ENCODE measurements around the gene ST6GALNAC3. TPM values are rescaled to one million over a fixed set of nuclear protein-coding genes. Genes with fewer than 3 reads are reported as not detected.

Gene ST6GALNAC3
- total RNA-seq, 1 experiment from 2014 or later: 2.2 TPM

- ChIA-PET POLR2A (no interaction called here), RAD21 (ENCODE audit: low non-redundant PET in 1 of 2, low total read pairs in 2 of 2, uncharacterized antibody in 2 of 2, unreplicated experiment in 2 of 2) (no interaction called here), CTCF (no interaction called here)
- intact Hi-C loops (cut with micrococcal nuclease): no loop called here
- BruUV-seq (replicated peaks): no TSS peak
- no peak for TF ChIP-seq SRF (IDR thresholded peaks at IDR 0.05; ENCODE audit: low read depth)
- no peak for TF ChIP-seq EZH2phosphoT487 (IDR thresholded peaks at IDR 0.05; ENCODE audit: borderline replicate concordance)
- TF ChIP-seq SIN3A (IDR thresholded peaks at IDR 0.05; ENCODE audit: low read depth): no peak
- no peak for TF ChIP-seq JUND (IDR thresholded peaks at IDR 0.05)
- no peak for TF ChIP-seq POLR2A (IDR thresholded peaks at IDR 0.05; ENCODE audit: borderline replicate concordance, extremely low read depth, insufficient read depth, insufficient read length)
- TF ChIP-seq REST (IDR thresholded peaks at IDR 0.05; ENCODE audit: low read depth): no peak
- TF ChIP-seq CTCF (IDR thresholded peaks at IDR 0.05 in 2 of 3, conservative IDR thresholded peaks at IDR 0.05 in 1 of 3; ENCODE audit: borderline replicate concordance in 1 of 3, insufficient read depth in 1 of 3, low read depth in 2 of 3, low read length in 2 of 3): no peak
- TF ChIP-seq ZBTB33 (IDR thresholded peaks at IDR 0.05; ENCODE audit: extremely low read depth, insufficient replicate concordance, low read length): no peak
- no peak for TF ChIP-seq EZH2 (IDR thresholded peaks at IDR 0.05)
- no peak for TF ChIP-seq YY1 (IDR thresholded peaks at IDR 0.05; ENCODE audit: extremely low read depth, insufficient replicate concordance, low read depth, low read length)
- Histone ChIP-seq H3K4me3 (replicated peaks in 1 of 2; ENCODE audit: low read depth in 1 of 2, low read length in 2 of 2) (no peak overlapping the region), H3K4me2 (ENCODE audit: low read length) (no peak overlapping the region), H3K79me2 (ENCODE audit: insufficient read depth, low read length) (no peaks in the 10 kb centered on the region), H3K27me3 (ENCODE audit: insufficient read depth, low read length) (no peaks in the 10 kb centered on the region), H3K9ac (ENCODE audit: low read length) (no peak overlapping the region), H3K4me1 (ENCODE audit: control insufficient read depth in 1 of 2, insufficient read depth in 2 of 2, low read length in 2 of 2) (peaks cover 3 to 12% of the 10 kb centered on the region in 2 experiments; a peak in 2 of 4 replicates), H3K27ac (ENCODE audit: low read depth, low read length) (no peak overlapping the region), H4K20me1 (ENCODE audit: insufficient read depth) (no peaks in the 10 kb centered on the region), H3K9me2 (ENCODE audit: insufficient read depth) (no peaks in the 10 kb centered on the region), H3K9me3 (ENCODE audit: control insufficient read depth in 1 of 2, insufficient read depth in 1 of 2, low read depth in 1 of 2, low read length in 2 of 2) (no peaks in the 10 kb centered on the region), H3K36me3 (ENCODE audit: control insufficient read depth in 1 of 2, insufficient read depth in 2 of 2, low read length in 2 of 2) (no peaks in the 10 kb centered on the region), H2AFZ (ENCODE audit: low read depth, low read length, poor library complexity, severe bottlenecking) (no peak overlapping the region)
- no peak for DNase-seq (ENCODE audit: low read depth, low spot score)
- ATAC-seq: no peak
These were observed 211.1 kb downstream of the ST6GALNAC3 start for GRCh38 chr1:76285578-76286135.

All from HCT116 (cell line).